ENCODE data around the gene TNFRSF25. TPM values are rescaled to one million over a fixed set of nuclear protein-coding genes. Genes with fewer than 3 reads are reported as not detected.
A peak's percentile ranks its signal among the peaks of the same experiment; 100 is the strongest.

TNFRSF25 gene
- total RNA-seq, 1 donor from 2014 or later: 29.4 TPM

DNA sequence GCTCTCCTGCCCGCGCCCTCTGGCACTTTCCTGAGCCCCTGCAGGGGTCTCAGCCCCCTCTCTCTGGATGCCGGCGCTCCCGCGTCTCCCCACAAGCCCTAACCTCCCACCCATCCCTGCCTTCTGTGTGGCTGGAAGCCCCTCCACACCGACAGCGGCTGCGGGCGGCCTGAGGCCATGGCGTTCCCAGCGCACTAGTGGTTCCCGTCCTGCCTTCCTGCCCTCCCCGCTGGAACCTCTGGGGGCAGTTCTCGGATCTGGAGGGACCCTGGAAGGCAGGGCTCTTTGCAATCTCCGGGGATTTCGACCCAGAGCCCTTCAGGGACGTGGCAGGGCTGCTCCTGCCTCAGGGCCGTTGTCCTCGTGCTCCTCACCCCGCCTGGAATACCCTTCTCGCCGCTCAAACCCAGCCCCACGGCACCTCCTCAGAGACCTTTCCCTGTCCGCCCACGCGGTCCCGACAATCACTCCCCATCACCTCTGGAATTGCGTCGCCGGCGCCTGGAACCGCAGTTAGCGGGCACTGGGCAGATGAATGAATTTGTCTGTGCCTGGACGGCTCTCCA is 41.9 kb downstream of the TNFRSF25 start:
- Mint-ChIP-seq H3K36me3 (no peaks in the 10 kb centered on the region), H3K4me1 (ENCODE audit: unreplicated experiment) (no peaks in the 10 kb centered on the region), H3K9me3 (no peaks in the 10 kb centered on the region), H3K4me3 (peak overlapping the region; percentile 14), H3K27me3 (peaks cover 73% of the 10 kb centered on the region), H3K27ac (no peak overlapping the region)
- TF ChIP-seq, protein P1, sequence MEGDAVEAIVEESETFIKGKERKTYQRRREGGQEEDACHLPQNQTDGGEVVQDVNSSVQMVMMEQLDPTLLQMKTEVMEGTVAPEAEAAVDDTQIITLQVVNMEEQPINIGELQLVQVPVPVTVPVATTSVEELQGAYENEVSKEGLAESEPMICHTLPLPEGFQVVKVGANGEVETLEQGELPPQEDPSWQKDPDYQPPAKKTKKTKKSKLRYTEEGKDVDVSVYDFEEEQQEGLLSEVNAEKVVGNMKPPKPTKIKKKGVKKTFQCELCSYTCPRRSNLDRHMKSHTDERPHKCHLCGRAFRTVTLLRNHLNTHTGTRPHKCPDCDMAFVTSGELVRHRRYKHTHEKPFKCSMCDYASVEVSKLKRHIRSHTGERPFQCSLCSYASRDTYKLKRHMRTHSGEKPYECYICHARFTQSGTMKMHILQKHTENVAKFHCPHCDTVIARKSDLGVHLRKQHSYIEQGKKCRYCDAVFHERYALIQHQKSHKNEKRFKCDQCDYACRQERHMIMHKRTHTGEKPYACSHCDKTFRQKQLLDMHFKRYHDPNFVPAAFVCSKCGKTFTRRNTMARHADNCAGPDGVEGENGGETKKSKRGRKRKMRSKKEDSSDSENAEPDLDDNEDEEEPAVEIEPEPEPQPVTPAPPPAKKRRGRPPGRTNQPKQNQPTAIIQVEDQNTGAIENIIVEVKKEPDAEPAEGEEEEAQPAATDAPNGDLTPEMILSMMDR (conservative IDR thresholded peaks at IDR 0.05): no peak
- DNase-seq (ENCODE audit: extremely low spot score, unreplicated experiment): no peak

DNA sequence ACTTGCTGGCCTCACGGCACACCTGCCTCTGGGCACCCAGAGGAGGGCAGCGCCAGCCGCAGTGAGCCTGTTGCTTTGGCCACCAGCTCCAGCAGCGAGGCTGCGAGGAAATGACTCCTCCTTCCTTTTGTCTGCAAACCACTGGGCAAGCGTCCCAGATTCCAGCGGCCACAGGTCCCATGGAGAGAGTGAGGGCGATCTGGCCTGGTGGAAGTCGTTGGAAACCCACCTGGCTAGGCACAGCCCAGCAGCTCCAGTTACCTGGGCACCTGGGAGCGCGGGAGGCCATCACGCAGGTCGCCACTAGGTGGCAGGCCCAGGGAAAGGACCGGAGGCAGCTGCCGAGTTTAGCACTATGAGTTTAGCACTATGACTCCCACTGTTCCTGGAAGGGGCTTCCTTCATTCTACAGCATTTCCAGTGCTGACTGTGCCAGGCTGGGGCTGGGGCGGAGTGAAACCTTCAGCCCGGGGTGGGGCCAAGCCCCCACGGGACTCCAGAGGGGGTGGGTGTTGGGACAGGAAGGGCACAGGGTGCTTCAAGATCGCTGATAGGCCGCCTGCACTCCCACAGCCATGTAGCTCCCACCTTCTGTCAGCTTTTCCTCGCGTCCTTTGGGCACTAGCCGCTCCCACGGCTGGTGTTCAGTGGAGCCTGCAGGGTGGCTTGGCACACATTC is 42.5 kb downstream of the TNFRSF25 start:
- DNase-seq (ENCODE audit: extremely low spot score, unreplicated experiment): no peak
- peak overlapping the region; percentile 20 for H3K4me3 Mint-ChIP-seq
- H3K36me3 Mint-ChIP-seq: no peaks in the 10 kb centered on the region
- TF ChIP-seq, protein P1 (conservative IDR thresholded peaks at IDR 0.05): peak; percentile 82
- H3K27me3 Mint-ChIP-seq: peaks cover 77% of the 10 kb centered on the region
- no peak overlapping the region for H3K27ac Mint-ChIP-seq
- no peaks in the 10 kb centered on the region for H3K4me1 Mint-ChIP-seq (ENCODE audit: unreplicated experiment)
- H3K9me3 Mint-ChIP-seq: no peaks in the 10 kb centered on the region

DNA sequence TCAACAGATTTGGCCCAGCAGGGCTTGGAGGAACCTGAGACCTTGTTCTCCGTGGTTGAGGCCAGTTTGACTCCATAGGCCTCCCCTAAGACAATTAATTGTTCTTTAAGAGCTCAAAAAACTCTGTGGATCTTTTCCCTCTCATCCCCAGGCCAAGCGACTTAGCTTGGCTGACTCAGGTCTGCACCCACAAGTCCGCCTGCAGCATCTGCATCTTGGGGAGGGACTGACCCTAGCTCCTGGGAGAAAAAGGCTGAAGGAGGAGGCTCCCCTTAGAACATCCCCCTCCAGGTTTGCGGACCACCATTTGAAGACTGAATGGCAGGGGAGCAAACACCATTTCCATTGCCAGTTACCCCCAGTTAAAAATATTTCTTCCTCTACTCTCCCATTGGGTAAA is 44.7 kb downstream of the TNFRSF25 start:
- peaks cover 83% of the 10 kb centered on the region for H3K27me3 Mint-ChIP-seq
- no peaks in the 10 kb centered on the region for H3K9me3 Mint-ChIP-seq
- DNase-seq (ENCODE audit: extremely low spot score, unreplicated experiment): no peak
- H3K27ac Mint-ChIP-seq: peak overlapping the region; percentile 63
- H3K4me3 Mint-ChIP-seq: peak overlapping the region; percentile 71
- H3K4me1 Mint-ChIP-seq (ENCODE audit: unreplicated experiment): no peaks in the 10 kb centered on the region
- TF ChIP-seq, protein P1 (conservative IDR thresholded peaks at IDR 0.05): no peak
- no peaks in the 10 kb centered on the region for H3K36me3 Mint-ChIP-seq

DNA sequence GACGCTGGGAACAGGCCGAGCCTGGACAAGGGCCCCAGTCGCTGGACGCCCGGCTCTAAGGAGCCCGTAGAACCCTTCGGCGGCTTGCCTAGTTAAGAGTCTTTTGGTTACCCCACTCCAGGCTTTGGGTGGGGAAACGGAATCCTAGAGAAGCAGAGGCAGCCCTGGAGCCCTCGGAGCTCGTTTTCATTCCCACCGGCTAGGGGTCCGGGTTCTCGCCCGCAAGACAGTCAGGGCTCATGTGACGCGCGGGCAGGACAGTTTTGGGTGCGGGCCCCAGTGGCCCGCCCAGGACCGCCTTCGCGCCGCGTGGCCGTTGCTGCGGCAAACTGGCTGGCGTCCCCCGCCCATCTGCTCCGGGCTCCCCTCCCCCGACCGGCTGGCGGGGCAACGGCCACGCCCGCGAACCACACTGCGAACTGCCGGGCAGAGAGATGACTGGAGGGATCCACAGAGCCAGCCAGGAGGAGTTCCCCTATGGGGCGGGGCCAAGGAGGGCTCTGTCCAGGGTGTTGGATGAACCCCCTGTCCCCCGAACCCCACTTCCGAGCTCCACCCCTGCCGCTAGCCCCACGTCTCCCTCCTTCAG is 45.4 kb downstream of the TNFRSF25 start:
- Mint-ChIP-seq H3K4me1 (ENCODE audit: unreplicated experiment) (no peaks in the 10 kb centered on the region), H3K4me3 (peak overlapping the region; percentile 71), H3K36me3 (no peaks in the 10 kb centered on the region), H3K27ac (peak overlapping the region; percentile 63), H3K27me3 (peaks cover 83% of the 10 kb centered on the region), H3K9me3 (no peaks in the 10 kb centered on the region)
- TF ChIP-seq, protein P1 (conservative IDR thresholded peaks at IDR 0.05): no peak
- no peak for DNase-seq (ENCODE audit: extremely low spot score, unreplicated experiment)

DNA sequence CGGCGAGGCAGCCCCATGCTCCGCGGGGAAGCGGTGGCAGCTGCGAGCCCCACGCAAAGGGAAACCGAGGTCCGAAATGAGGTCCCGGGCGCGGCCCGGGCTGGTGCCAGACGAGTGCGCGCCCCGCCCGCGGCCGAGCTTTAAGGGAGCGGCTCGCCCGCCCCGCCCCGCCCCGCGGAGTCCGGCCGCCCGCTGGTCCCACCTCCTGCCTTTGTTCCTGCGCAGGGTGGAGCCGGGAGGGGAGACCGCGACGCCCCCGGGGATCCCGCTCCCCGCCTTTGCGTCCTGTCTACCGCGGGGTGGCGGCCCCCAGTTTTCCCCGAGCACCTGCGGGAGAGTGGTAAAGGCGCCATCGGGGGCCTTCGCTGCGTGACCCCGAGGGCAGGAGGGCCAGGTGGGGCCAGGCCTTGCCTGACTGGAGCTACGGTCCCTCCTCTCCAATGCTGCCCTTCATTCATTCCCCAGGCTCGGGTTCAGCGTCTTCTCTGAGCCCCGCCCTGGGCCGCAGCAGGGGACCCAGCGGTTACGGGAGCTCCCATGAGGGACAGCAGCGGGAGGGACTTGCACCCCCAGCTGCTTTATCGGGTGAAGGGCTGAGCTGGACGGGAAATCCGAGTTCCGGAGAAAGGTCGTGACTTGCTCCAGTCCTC is 46.0 kb downstream of the TNFRSF25 start, which contains the start of gene HES2:
Gene HES2, minus strand, starts transcription at position 116 of the 650 bp plus-strand sequence. Its CDS starts 99 bp downstream, at position 17.
- H3K9me3 Mint-ChIP-seq: no peaks in the 10 kb centered on the region
- TF ChIP-seq, protein P1 (conservative IDR thresholded peaks at IDR 0.05): no peak
- peak within 1 kb of the TSS; percentile 81 for H3K4me3 Mint-ChIP-seq
- H3K4me1 Mint-ChIP-seq (ENCODE audit: unreplicated experiment): peaks cover under 1% of the 10 kb centered on the region
- H3K27me3 Mint-ChIP-seq: peaks cover 85% of the 10 kb centered on the region
- no peak within 1 kb of the TSS for H3K27ac Mint-ChIP-seq
- H3K36me3 Mint-ChIP-seq: no peaks in the 10 kb centered on the region
- DNase-seq (ENCODE audit: extremely low spot score, unreplicated experiment): no peak
